ENCODE results near the gene HYKK. TPM values are rescaled to one million over a fixed set of nuclear protein-coding genes. Genes with fewer than 3 reads are reported as not detected.

HYKK gene
- total RNA-seq, 4 donors from 2014 or later = 1.5 to 9.4 (median 6.5) TPM

- TF ChIP-seq, protein P1, sequence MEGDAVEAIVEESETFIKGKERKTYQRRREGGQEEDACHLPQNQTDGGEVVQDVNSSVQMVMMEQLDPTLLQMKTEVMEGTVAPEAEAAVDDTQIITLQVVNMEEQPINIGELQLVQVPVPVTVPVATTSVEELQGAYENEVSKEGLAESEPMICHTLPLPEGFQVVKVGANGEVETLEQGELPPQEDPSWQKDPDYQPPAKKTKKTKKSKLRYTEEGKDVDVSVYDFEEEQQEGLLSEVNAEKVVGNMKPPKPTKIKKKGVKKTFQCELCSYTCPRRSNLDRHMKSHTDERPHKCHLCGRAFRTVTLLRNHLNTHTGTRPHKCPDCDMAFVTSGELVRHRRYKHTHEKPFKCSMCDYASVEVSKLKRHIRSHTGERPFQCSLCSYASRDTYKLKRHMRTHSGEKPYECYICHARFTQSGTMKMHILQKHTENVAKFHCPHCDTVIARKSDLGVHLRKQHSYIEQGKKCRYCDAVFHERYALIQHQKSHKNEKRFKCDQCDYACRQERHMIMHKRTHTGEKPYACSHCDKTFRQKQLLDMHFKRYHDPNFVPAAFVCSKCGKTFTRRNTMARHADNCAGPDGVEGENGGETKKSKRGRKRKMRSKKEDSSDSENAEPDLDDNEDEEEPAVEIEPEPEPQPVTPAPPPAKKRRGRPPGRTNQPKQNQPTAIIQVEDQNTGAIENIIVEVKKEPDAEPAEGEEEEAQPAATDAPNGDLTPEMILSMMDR (IDR thresholded peaks at IDR 0.05) = no peak
- TF ChIP-seq POLR2A (IDR thresholded peaks at IDR 0.05) = no peak
- Histone ChIP-seq H3K9me3 (no peaks in the 10 kb centered on the region), H3K36me3 (no peaks in the 10 kb centered on the region), H3K4me3 (no peak overlapping the region), H3K27me3 (peaks cover 0 to 35% (median 0%) of the 10 kb centered on the region in 4 donors), H3K27ac (no peak overlapping the region), H3K4me1 (peaks cover 0 to 11% (median 8%) of the 10 kb centered on the region in 3 donors)
- DNase-seq = no peak
- 92 to 93% methylated on average over 2 of the region's 2 CpGs for WGBS, 2 donors
- intact Hi-C loops (cut with DNase I) = no loop called here
Measured at GRCh38 chr15:78570710-78571109, 63.3 kb downstream of the HYKK start.

GRCh38 chr15:78571382-78571781 is 64.0 kb downstream of the HYKK start:
- Histone ChIP-seq H3K36me3 (no peaks in the 10 kb centered on the region), H3K9me3 (no peaks in the 10 kb centered on the region), H3K4me1 (peaks cover 0 to 4% (median 2%) of the 10 kb centered on the region in 3 donors), H3K27me3 (peaks cover 0 to 38% (median 0%) of the 10 kb centered on the region in 4 donors), H3K4me3 (no peak overlapping the region), H3K27ac (no peak overlapping the region)
- intact Hi-C loops (cut with DNase I) = no loop called here
- no peak for DNase-seq
- WGBS, 2 donors = 68 to 91% methylated on average over 4 of the region's 4 CpGs
- TF ChIP-seq, protein P1 (IDR thresholded peaks at IDR 0.05) = no peak
- no peak for TF ChIP-seq POLR2A (IDR thresholded peaks at IDR 0.05)

DNA sequence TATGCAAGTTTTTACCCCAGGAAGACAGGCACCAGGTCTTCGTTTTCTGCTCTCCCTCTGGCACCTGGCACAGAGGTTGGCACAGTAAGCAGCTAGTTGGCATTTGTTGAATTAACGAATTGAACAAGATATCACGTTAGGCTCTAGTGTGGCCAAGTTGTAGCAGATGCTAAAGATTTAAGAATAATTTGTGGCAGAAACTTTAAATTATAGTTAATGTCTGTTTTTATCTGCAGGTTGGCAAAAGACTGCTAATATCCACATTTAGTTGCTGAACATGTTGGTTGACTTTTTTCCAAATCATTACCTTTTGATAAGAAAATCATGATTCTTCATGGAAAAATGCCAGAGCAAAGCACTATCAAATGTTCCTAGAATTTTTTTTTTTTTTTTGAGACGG is 66.0 kb downstream of the HYKK start:
- TF ChIP-seq, protein P1 (IDR thresholded peaks at IDR 0.05) = no peak
- no peak for TF ChIP-seq POLR2A (IDR thresholded peaks at IDR 0.05)
- H3K27ac ChIP-seq = no peak overlapping the region
- H3K9me3 ChIP-seq = no peaks in the 10 kb centered on the region
- H3K4me3 ChIP-seq = no peak overlapping the region
- intact Hi-C loops (cut with DNase I) = no loop called here
- peaks cover 0 to 24% (median 0%) of the 10 kb centered on the region in 4 donors for H3K27me3 ChIP-seq
- H3K36me3 ChIP-seq = no peaks in the 10 kb centered on the region
- 52 to 54% methylated on average over 4 of the region's 4 CpGs for WGBS, 2 donors
- no peak for DNase-seq
- no peaks in the 10 kb centered on the region for H3K4me1 ChIP-seq

DNA sequence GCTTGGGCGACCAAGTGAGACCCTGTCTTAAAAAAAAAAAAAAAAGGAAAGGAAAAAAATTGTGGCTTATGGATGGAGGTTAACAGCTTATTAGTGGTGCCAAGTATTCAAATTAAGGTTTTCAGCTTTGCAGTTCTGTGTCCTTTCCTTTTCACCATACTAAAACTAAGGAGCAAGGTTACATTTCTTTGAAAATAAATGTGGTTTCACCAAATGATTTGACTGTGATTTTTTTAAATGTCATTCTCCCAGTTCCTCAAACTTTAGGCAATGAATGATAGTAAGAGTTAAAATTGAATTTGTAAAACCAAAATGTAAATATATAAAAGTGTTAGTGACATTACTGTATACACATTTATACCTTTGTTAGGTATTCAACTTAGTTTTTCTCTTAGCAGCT is 67.6 kb downstream of the HYKK start:
- H3K27me3 ChIP-seq = peaks cover 0 to 17% (median 0%) of the 10 kb centered on the region in 4 donors
- intact Hi-C loops (cut with DNase I) = no loop called here
- H3K9me3 ChIP-seq = no peaks in the 10 kb centered on the region
- H3K27ac ChIP-seq = no peak overlapping the region
- no peak overlapping the region for H3K4me3 ChIP-seq
- no peaks in the 10 kb centered on the region for H3K4me1 ChIP-seq
- WGBS, 2 donors = 90 to 93% methylated on average over 1 of the region's 1 CpG
- DNase-seq = no peak
- no peaks in the 10 kb centered on the region for H3K36me3 ChIP-seq
- TF ChIP-seq POLR2A (IDR thresholded peaks at IDR 0.05) = no peak
- TF ChIP-seq, protein P1 (IDR thresholded peaks at IDR 0.05) = no peak

Other genes with a start within 250 kb of the HYKK start
- gene DNAJA4, start 243.0 kb upstream of the HYKK start, total RNA-seq = 10 to 100 TPM in 3 of 4 donors, 1 to 10 TPM in 1; 7.9 to 24.0 (median 15.7) TPM
- 10 to 100 TPM; 38.7 to 59.6 (median 56.9) TPM for gene SKIC8, start 208.0 kb upstream of the HYKK start, total RNA-seq
- gene CRABP1, start 167.2 kb upstream of the HYKK start, total RNA-seq = not detected
- gene IREB2, start 69.4 kb upstream of the HYKK start, total RNA-seq = 10 to 100 TPM; 17.2 to 35.3 (median 25.1) TPM
- gene PSMA4, start 32.9 kb downstream of the HYKK start, total RNA-seq = 100 to 1,000 TPM in 3 of 4 donors, 10 to 100 TPM in 1; 94.5 to 223 (median 175) TPM
- 1 to 10 TPM in 3 of 4 donors, under 1 TPM in 1; 0.95 to 2.9 (median 1.6) TPM for gene CHRNA5, start 57.9 kb downstream of the HYKK start, total RNA-seq
- gene CHRNA3, start 113.4 kb downstream of the HYKK start, total RNA-seq = under 1 TPM in 1 of 4 donors, not detected in 3; 0.18 TPM
- gene CHRNB4, start 133.6 kb downstream of the HYKK start, total RNA-seq = under 1 TPM; 0.09 to 0.72 (median 0.43) TPM